ENCODE results near the gene SLC46A1.

SLC46A1 gene

GRCh38 chr17:28379814-28380801, 25.9 kb downstream of the SLC46A1 start:
- peak; percentile 16 for DNase-seq

- DNase-seq = no peak
Observed at GRCh38 chr17:28372945-28373274, 33.1 kb downstream of the SLC46A1 start.

GRCh38 chr17:28372203-28372944, 33.6 kb downstream of the SLC46A1 start:
- peak; percentile 27 for DNase-seq

GRCh38 chr17:28371245-28372202, 34.5 kb downstream of the SLC46A1 start, which contains the start of gene SARM1:
TSS of gene SARM1 (plus strand) at chr17:28371694. CDS start at chr17:28372033, 339 bp downstream.
- peak; percentile 93 for DNase-seq

- no peak for DNase-seq
Observed at GRCh38 chr17:28370744-28371103, 35.3 kb downstream of the SLC46A1 start.

- peak; percentile 50 for DNase-seq
Observed at GRCh38 chr17:28370035-28370743, 35.8 kb downstream of the SLC46A1 start, which contains the start of gene VTN. TSS of gene VTN (minus strand) at chr17:28370307. CDS start at chr17:28370203, 104 bp downstream.

- DNase-seq = no peak
Observed at GRCh38 chr17:28369684-28370034, 36.4 kb downstream of the SLC46A1 start.

GRCh38 chr17:28368915-28369683, 36.9 kb downstream of the SLC46A1 start:
- DNase-seq = no peak

GRCh38 chr17:28368306-28368831, 37.6 kb downstream of the SLC46A1 start:
- DNase-seq = no peak

- DNase-seq = no peak
Observed at GRCh38 chr17:28367641-28368305, 38.2 kb downstream of the SLC46A1 start.

- DNase-seq = no peak
Observed at GRCh38 chr17:28366605-28367004, 39.4 kb downstream of the SLC46A1 start.

- DNase-seq = no peak
Observed at GRCh38 chr17:28365487-28365886, 40.5 kb downstream of the SLC46A1 start.

- no peak for DNase-seq
Observed at GRCh38 chr17:28364665-28365363, 41.2 kb downstream of the SLC46A1 start, which contains the start of gene SEBOX. TSS of gene SEBOX (minus strand) at chr17:28365199. CDS start at chr17:28365151, 48 bp downstream.

- no peak for DNase-seq
Observed at GRCh38 chr17:28363776-28364650, 42.0 kb downstream of the SLC46A1 start.

GRCh38 chr17:28363186-28363585, 42.8 kb downstream of the SLC46A1 start:
- DNase-seq = no peak

GRCh38 chr17:28357901-28358197, 48.2 kb downstream of the SLC46A1 start:
- peak; percentile 16 for DNase-seq

GRCh38 chr17:28357061-28357900, 48.7 kb downstream of the SLC46A1 start, which contains the start of gene POLDIP2:
TSS of gene POLDIP2 (minus strand) at chr17:28357527. CDS start at chr17:28357448, 79 bp downstream.
- DNase-seq = peak; percentile 95
